ENCODE results near the gene TRAF3.
"Not testable (repeated sequence)": the region's sequence is repeated elsewhere in the genome, so short reads cannot be mapped to it uniquely, and the experiment has no call there.

The TRAF3 gene

GRCh38 chr14:102863381-102863780 is 86.1 kb downstream of the TRAF3 start:
- no peak for DNase-seq (ENCODE audit: low spot score)

- DNase-seq (ENCODE audit: low spot score) = not testable (repeated sequence)
Measured at GRCh38 chr14:102865916-102866315, 88.7 kb downstream of the TRAF3 start.

- no peak for DNase-seq (ENCODE audit: low spot score)
Measured at GRCh38 chr14:102866982-102867761, 89.9 kb downstream of the TRAF3 start.

GRCh38 chr14:102867826-102868580 is 90.8 kb downstream of the TRAF3 start:
- no peak for DNase-seq (ENCODE audit: low spot score)

- no peak for DNase-seq (ENCODE audit: low spot score)
Measured at GRCh38 chr14:102868956-102869547, 91.8 kb downstream of the TRAF3 start.

- DNase-seq (ENCODE audit: low spot score) = no peak
Measured at GRCh38 chr14:102870246-102870645, 93.0 kb downstream of the TRAF3 start.

GRCh38 chr14:102870994-102871831 is 94.0 kb downstream of the TRAF3 start:
- no peak for DNase-seq (ENCODE audit: low spot score)

- no peak for DNase-seq (ENCODE audit: low spot score)
Measured at GRCh38 chr14:102872020-102872419, 94.8 kb downstream of the TRAF3 start.

- no peak for DNase-seq (ENCODE audit: low spot score)
Measured at GRCh38 chr14:102873131-102873530, 95.9 kb downstream of the TRAF3 start.

GRCh38 chr14:102873546-102874061 is 96.4 kb downstream of the TRAF3 start:
- DNase-seq (ENCODE audit: low spot score) = no peak

- no peak for DNase-seq (ENCODE audit: low spot score)
Measured at GRCh38 chr14:102875652-102876051, 98.4 kb downstream of the TRAF3 start.

GRCh38 chr14:102877511-102877910 is 100.3 kb downstream of the TRAF3 start:
- not testable (repeated sequence) for DNase-seq (ENCODE audit: low spot score)

- DNase-seq (ENCODE audit: low spot score) = no peak
Measured at GRCh38 chr14:102878174-102878969, 101.1 kb downstream of the TRAF3 start.

GRCh38 chr14:102878970-102879460 is 101.8 kb downstream of the TRAF3 start:
- no peak for DNase-seq (ENCODE audit: low spot score)

GRCh38 chr14:102882226-102882906 is 105.1 kb downstream of the TRAF3 start:
- no peak for DNase-seq (ENCODE audit: low spot score)

- DNase-seq (ENCODE audit: low spot score) = no peak
Measured at GRCh38 chr14:102883089-102883541, 105.9 kb downstream of the TRAF3 start.

GRCh38 chr14:102883554-102883953 is 106.3 kb downstream of the TRAF3 start:
- DNase-seq (ENCODE audit: low spot score) = no peak

GRCh38 chr14:102885737-102886447 is 108.6 kb downstream of the TRAF3 start:
- DNase-seq (ENCODE audit: low spot score) = no peak

- DNase-seq (ENCODE audit: low spot score) = no peak
Measured at GRCh38 chr14:102888748-102889147, 111.5 kb downstream of the TRAF3 start.

Data from SK-N-DZ (cell line).